HUDEP-2 (cell line): ENCODE results near the gene RLN3.
"Not testable (repeated sequence)": the region's sequence is repeated elsewhere in the genome, so short reads cannot be mapped to it uniquely, and the experiment has no call there.

Experiments
- DNase-seq, 76 experiments: peaks; one replicate each; lab custom pipeline; 2025; ENCODE audit not compliant: unreplicated experiment in 76 of 76; lab: John Stamatoyannopoulos, UW

Gene RLN3

DNA sequence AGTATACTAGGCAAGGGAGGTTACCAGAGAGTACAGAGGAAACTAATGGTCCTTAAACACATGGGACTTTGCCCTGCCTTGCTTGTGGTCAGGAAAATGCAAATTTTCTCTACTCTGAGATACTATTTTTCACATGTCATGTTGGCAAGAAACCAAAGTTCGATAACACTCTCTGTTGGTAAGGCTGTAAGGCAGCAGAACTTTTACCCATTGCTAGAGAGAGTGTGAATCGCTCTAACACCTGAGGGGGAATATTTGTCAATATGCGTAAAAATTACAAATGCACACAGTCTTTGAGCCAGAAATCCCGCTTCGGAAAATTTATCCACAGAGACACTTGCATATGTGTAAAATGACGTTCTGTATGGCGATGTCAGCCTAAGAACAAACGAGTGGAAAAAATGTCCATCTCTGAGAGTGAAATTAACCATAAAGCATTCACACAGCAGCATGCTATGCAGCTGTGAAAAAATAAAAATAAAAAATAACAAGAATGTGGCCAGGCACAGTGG is 12.4 kb upstream of the RLN3 start:
- DNase-seq: peak in 35 of 76 experiments; percentile 20 to 86 (median 70)

GRCh38 chr19:14019100-14019499 is 8.8 kb upstream of the RLN3 start:
- no peak for DNase-seq

DNA sequence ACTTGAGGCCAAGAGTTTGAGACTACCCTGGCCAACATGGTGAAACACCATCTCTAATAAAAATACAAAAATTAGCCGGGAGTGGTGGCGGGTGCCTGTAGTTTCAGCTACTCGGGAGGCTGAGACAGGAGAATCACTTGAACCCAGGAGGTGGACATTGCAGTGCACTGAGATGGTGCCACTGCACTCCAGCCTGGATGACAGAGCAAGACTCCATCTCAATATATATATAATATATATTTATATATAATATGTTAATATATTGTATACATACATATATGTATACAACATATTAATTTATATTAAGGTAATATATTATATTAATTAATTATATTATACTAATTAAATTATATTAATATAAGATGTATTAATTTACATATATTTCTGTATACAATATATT is 8.2 kb upstream of the RLN3 start:
- not testable (repeated sequence) for DNase-seq

DNA sequence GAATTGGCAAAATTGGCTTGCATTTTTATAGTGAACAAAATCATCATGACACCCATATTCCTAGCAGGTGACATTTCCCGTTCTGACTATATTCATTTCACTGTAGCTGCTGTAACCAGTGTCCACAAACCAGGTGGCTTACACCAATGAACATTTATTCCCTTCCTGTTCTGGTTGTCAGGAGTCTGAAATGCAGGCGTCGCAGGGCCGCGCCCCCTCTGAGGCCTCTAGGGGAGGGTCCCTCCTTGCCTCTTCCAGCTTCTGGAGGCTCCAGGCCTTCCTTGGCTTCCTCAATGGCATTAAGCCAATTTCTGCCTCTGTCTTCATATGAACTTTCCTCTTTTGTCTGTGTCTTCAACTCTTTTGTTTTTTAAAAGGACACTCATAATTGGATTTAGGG is 6.5 kb upstream of the RLN3 start:
- DNase-seq: no peak

DNA sequence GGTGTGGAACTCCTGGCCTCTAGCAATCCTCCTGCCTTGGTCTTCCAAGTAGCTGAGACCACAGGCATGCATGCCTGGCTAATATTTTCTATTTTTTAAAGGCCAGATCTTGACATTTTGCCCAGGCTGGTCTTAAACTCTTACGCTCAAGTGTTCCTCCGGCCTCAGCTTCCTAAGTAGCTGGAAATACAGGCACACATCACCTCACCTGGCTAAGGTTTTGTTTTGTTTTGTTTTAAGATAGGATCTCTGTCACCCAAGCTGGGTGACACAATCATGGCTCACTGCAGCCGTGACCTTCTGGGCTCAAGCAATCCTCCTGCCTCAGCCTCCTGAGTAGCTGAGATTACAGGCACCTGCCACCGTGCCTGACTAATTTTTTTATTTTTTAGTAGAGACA is 5.5 kb upstream of the RLN3 start:
- DNase-seq: no peak

DNA sequence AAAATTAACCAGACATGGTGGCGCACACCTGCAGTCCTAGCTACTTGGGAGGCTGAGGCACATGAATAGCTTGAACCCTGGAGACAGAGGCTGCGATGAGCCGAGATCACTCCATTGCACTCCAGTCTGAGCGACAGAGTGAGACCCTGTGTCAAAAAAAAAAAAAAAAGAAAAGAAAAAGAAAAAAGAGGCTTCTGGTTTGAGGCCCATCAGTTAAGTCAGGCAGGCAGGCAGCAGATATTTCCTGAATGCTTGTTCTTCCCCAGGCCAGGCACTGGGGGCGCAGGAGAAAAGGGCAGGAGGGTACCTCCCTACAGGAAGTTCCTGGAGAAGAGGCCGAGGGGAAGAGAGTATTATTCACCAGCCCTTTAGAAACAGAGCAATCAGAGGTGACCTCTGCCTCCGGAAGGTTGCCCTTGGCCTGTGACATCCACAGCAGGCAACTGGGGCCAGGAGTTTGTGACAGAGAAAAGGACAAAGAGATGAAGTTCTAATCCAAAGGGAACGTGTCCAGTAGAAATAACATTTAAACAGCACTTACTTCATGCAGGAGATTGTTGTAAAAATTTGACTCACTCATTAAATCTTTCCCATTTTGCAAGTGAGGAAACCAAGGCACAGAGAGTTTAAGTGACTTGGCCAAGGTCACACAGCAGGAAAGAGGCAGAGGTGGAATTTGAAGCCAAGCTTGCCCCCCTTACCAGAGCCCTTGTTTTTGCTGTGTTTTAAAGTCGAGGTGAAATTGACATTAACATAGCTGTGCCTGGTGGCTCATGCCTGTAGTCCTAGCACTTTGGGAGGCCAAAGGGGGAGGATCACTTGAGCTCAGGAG is 4.3 kb upstream of the RLN3 start:
- DNase-seq: peak in 68 of 76 experiments; percentile 27 to 79 (median 60)

DNA sequence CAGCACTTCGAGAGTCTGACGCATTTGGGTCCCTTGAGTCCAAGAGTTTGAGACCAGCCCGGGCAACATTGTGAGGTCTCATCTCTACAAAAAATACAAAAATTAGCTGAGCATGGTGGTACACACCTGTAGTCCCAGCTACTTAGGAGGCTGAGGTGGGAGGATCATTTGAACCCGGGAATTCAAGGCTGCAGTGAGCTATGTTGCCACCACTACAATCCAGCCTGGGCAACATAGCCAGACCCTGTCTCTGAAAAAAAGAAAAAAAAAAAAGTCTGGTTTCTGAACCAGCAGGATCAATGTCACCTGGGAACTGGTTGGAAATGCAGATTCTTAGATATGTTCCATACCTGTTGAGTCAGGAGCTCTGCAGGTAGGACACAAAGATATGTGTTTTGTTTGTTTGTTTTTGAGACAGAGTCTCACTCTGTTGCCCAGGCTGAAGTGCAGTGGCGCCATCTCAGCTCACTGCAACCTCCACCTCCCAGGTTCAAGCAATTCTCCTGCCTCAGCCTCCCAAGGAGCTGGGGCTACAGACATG is 1.2 kb upstream of the RLN3 start:
- DNase-seq: not testable (repeated sequence)

- DNase-seq: no peak
Observed at GRCh38 chr19:14028901-14029300, 953 bp downstream of the RLN3 start.

DNA sequence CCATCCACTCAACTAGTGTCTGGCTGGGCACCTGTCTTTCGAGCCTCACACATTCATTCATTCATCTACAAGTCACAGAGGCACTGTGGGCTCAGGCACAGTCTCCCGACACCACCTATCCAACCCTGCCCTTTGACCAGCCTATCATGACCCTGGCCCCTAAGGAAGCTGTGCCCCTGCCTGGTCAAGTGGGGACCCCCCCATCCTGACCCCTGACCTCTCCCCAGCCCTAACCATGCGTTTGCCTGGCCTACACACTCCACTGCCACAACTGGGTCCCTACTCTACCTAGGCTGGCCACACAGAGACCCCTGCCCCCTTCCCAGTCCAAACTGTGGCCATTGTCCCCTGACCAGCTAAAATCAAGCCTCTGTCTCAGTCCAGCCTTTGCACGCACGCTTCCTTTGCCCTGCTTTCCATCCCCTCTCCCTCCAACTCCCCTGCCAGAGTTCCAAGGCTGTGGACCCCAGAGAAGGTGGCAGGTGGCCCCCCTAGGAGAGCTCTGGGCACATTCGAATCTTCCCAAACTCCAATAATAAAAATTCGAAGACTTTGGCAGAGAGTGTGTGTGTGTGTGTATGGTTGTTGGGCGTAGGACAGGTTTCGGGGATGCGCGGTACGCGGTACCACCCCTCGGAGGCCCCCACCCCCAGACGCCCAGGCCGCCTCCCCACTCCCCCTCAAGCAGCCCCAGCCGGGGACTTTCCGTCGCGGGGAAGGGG is 3.2 kb downstream of the RLN3 start:
- DNase-seq: no peak

GRCh38 chr19:14031719-14032480 is 4.0 kb downstream of the RLN3 start, which contains the start of gene IL27RA:
TSS of gene IL27RA (plus strand) at chr19:14031762. CDS start at chr19:14031873, 111 bp downstream.
- peak in 67 of 76 experiments; percentile 23 to 98 (median 68) for DNase-seq

DNA sequence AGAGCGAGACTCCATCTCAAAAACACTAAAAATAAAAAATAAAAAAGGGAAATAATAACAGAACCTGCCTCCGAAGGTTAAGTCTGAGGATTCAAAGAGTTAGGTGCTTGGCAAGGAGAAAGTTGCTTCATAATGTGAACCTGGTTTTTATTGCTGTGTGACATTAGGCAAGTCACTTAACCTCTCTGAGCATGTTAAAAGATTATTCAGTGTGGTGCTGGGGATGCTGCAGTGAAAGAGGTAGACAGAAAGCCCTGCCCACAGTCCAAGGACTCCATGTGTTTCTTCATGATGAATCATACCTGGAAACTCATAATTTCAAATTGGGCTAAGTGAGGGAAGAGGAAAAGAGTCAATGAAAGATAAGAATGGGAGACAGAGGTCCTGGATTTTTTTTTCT is 6.0 kb downstream of the RLN3 start:
- no peak for DNase-seq

DNA sequence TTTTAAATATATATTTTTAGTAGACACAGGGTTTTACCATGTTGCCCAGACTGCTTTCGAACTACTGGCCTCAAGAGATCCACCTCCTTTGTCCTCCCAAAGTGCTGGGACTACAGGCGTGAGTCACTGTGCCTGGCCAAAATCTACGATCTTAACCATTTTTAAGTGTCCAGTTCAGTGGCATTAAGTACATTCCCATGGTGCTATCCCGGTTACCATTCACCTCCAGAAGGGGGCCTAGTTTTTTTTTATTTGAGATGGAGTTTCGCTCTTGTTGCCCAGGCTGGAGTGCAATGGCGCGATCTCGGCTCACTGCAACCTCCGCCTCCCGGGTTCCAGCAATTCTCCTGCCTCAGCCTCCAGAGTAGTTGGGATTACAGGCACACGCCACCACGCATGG is 7.2 kb downstream of the RLN3 start:
- not testable (repeated sequence) for DNase-seq

DNA sequence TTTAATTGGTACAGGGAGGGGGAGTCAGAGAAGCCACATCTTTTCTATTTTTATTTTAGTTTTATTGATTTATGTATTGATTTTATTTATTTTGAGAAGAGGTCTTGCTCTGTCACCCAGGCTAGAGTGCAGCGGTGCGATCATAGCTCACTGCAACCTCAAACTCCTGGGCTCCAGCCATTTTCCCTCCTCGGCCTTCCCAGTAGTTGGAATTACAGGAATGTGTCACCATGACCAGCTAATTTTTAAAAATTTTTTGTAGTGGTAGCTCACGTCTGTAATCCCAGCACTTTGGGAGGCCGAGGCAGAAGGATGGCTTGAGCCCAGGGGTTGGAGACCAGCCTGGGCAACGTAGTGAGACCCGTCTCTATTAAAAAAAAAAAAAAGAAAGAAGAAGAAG is 7.8 kb downstream of the RLN3 start:
- no peak for DNase-seq

GRCh38 chr19:14039181-14039580 is 11.2 kb downstream of the RLN3 start:
- DNase-seq: no peak

DNA sequence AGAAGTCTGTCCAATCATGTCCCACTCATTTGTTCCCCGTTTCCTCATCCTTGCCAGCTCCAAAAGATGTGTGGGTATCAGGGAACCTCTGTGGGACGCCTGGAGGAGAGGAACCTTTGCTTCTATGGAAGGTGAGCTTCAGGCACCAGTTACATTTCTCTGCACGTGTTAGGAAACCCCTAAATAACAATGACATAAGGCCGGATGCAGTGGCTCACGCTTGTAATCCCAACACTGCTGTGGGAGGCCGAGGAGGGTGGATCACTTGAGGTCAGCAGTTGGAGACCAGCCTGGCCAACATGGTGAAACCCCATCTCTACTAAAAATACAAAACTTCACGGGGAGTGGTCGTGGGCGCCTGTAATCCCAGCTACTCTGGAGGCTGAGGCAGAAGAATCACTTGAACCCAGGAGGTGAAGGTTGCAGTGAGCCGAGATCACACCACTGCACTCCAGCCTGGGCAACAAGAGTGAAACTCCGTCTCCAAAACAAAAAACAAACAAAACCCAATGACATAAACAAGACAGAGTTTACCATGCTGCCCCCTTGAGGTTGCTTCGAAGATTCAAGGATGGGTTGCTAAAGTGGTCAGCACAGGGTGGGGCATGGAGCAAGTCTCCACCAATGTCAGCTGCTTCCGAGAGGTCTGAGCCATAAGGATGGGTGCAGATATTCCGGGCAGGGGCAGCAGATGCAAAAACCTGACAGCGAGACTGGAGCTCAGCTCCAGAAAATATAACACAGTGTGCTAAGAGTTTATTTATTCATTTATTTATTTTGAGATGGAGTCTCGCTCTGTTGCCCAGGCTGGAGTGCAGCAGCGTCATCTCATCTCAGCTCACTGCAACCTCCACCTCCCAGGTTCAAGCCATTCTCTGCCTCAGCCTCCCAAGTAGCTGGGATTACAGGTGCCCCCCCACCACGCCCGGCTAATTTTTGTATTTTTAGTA is 15.0 kb downstream of the RLN3 start:
- DNase-seq: peak in 56 of 76 experiments; percentile 13 to 83 (median 46)

DNA sequence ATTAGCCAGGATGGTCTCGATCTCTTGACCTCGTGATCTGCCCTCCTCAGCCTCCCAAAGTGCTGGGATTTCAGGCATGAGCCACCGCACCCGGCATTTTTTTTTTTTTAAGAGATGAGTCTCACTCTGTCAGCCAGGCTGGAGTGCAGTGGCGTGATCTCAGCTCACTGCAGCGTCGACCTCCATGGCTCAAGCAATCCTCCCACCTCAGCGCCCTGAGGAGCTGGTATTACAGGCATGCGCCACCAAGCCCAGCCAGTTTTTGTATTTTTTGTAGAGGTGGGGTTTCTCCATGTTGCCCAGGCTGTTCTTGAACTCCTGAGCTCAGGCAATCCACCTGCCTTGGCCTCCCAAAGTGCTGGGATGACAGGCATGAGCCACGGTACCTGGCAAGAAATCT is 19.9 kb downstream of the RLN3 start:
- DNase-seq: not testable (repeated sequence)

GRCh38 chr19:14048443-14049153 is 20.6 kb downstream of the RLN3 start:
- peak in 59 of 76 experiments; percentile 18 to 81 (median 60) for DNase-seq

DNA sequence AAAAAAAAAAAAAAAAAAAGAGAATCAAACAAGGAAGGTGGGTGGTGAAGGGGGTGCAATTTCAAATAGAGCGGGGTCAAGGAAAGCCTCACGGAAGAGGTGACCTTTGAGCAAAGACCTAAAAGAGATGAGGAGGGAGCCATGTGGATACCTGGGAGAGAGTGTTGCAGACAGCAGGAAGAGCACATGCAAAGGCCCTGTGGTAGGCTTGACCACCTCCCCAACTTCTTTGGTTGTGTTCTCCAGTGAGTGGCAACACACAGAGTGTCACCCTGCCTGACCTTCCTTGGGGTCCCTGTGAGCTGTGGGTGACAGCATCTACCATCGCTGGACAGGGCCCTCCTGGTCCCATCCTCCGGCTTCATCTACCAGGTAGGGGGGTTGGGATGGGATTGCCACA is 22.6 kb downstream of the RLN3 start:
- no peak for DNase-seq

- not testable (repeated sequence) for DNase-seq
Observed at GRCh38 chr19:14050961-14051360, 23.0 kb downstream of the RLN3 start.
